Parathyroid adenoma (tissue), 2 donors: ENCODE results near the gene ATP2B2.

Experiments used
- H2AFZ ChIP-seq: fragments of 300-600 bp; sonication (generic); one replicate; pipeline ENCODE4 v1.7.0; 2017; ENCODE audit warnings: antibody characterized with exemption, mild to moderate bottlenecking
- H3K27ac ChIP-seq: fragments of 300-600 bp; sonication (generic); one replicate; pipeline ENCODE4 v1.7.0; 2017
- H3K27me3 ChIP-seq: fragments of 300-600 bp; sonication (generic); one replicate; pipeline ENCODE4 v1.7.0; 2017; ENCODE audit warnings: low read length; ENCODE audit not compliant: control insufficient read depth, insufficient read depth
- H3K36me3 ChIP-seq: fragments of 300-600 bp; sonication (generic); one replicate; pipeline ENCODE4 v1.7.0; 2017; ENCODE audit warnings: low read length; ENCODE audit not compliant: control insufficient read depth, insufficient read depth
- H3K4me1 ChIP-seq: fragments of 300-600 bp; sonication (generic); one replicate; pipeline ENCODE4 v1.7.0; 2017; ENCODE audit warnings: control low read depth
- H3K4me2 ChIP-seq: fragments of 300-600 bp; sonication (generic); one replicate; pipeline ENCODE4 v1.7.0; 2017; ENCODE audit warnings: low read length
- H3K4me3 ChIP-seq: fragments of 300-600 bp; sonication (generic); one replicate; pipeline ENCODE4 v1.7.0; 2017; ENCODE audit warnings: low read depth, low read length
- H3K79me2 ChIP-seq: fragments of 300-600 bp; sonication (generic); one replicate; pipeline ENCODE4 v1.7.0; 2017; ENCODE audit warnings: control low read depth
- H3K9ac ChIP-seq: fragments of 300-600 bp; sonication (generic); one replicate; pipeline ENCODE4 v1.7.0; 2017; ENCODE audit warnings: mild to moderate bottlenecking
- H3K9me3 ChIP-seq: fragments of 300-600 bp; sonication (generic); one replicate; pipeline ENCODE4 v1.7.0; 2017; ENCODE audit warnings: low read length; ENCODE audit not compliant: control insufficient read depth
- CTCF ChIP-seq: fragments of 300-600 bp; sonication (generic); IDR thresholded peaks from one replicate; pipeline ENCODE4 v1.7.0; 2017; ENCODE audit warnings: antibody characterized with exemption, mild to moderate bottlenecking
- donor health status: primary hyperparathyroidism.

ATP2B2 gene

GRCh38 chr3:10510743-10511432 is 5.5 kb upstream of the ATP2B2 start:
- Histone ChIP-seq H2AFZ (no peak overlapping the region), H3K36me3 (no peaks in the 10 kb centered on the region), H3K27ac (no peak overlapping the region), H3K27me3 (no peaks in the 10 kb centered on the region), H3K4me1 (no peaks in the 10 kb centered on the region), H3K9me3 (no peaks in the 10 kb centered on the region), H3K4me2 (no peak overlapping the region), H3K9ac (no peak overlapping the region), H3K79me2 (no peaks in the 10 kb centered on the region), H3K4me3 (no peak overlapping the region)
- TF ChIP-seq CTCF, result no peak

DNA sequence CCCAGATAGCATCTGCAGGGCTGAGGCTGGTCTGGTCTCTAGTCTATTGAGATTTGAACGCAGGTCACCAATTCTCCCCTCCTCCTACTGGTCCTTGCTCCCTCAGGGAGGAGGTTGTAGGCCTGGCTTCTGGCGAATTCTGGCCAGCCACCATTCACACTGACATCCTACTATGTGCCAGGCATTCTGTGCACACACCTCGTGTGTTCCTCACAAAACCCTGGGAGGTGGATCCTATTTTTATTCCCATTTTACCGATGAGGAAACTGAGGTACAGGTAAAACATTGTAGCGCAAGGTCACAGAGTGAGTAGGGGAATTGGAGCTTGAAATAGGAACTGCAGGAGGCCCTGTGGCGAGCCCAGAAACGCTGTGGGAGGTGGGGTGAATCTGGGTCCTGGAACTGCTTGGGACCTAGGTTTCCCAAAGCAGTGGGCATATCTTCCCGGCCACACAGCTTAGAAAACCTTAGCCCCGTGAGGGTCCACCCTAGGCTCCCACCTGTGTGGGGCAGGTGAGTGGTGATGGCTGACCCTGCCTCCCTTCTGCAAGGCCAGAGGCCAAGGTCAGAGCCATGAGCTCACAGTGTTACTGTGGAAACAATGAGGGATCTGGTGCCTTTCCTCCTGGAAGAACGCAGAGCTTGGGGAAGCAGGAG is 4.8 kb upstream of the ATP2B2 start:
- H3K27me3 ChIP-seq, result no peaks in the 10 kb centered on the region
- no peak overlapping the region for H2AFZ ChIP-seq
- no peak overlapping the region for H3K9ac ChIP-seq
- no peaks in the 10 kb centered on the region for H3K36me3 ChIP-seq
- no peaks in the 10 kb centered on the region for H3K4me1 ChIP-seq
- no peaks in the 10 kb centered on the region for H3K9me3 ChIP-seq
- H3K27ac ChIP-seq, result no peak overlapping the region
- H3K4me2 ChIP-seq, result no peak overlapping the region
- TF ChIP-seq CTCF, result no peak
- no peaks in the 10 kb centered on the region for H3K79me2 ChIP-seq
- no peak overlapping the region for H3K4me3 ChIP-seq

DNA sequence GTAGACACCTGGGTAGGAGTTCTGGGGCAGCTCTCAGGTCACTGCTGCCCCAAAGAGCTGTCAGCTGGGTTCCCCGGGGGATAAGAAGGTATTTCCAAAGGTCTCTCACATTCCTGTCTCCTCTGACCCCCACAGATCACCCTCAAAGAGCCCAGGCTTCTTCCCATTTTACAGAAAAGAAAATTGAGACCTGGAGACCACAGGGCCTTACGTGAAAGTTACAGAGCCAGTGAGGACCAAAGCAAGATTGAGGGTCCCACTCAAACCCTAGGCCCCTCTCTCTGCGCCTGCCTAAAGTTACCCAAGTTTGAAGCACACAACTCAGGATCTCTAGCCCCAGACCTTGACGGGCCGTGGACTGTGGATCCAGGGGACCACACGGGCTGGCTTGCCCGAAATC is 3.9 kb upstream of the ATP2B2 start:
- Histone ChIP-seq H3K79me2 (no peaks in the 10 kb centered on the region), H3K27ac (no peak overlapping the region), H3K36me3 (no peaks in the 10 kb centered on the region), H3K4me1 (no peaks in the 10 kb centered on the region), H3K9ac (no peak overlapping the region), H3K9me3 (no peaks in the 10 kb centered on the region), H2AFZ (no peak overlapping the region), H3K4me3 (no peak overlapping the region), H3K4me2 (no peak overlapping the region), H3K27me3 (no peaks in the 10 kb centered on the region)
- no peak for TF ChIP-seq CTCF

GRCh38 chr3:10508619-10509260 is 3.4 kb upstream of the ATP2B2 start:
- Histone ChIP-seq H3K4me2 (no peak overlapping the region), H3K79me2 (no peaks in the 10 kb centered on the region), H2AFZ (no peak overlapping the region), H3K27me3 (no peaks in the 10 kb centered on the region), H3K4me3 (no peak overlapping the region), H3K9me3 (no peaks in the 10 kb centered on the region), H3K36me3 (no peaks in the 10 kb centered on the region), H3K9ac (no peak overlapping the region), H3K4me1 (no peaks in the 10 kb centered on the region), H3K27ac (no peak overlapping the region)
- TF ChIP-seq CTCF, result no peak
